H1 (cell line): ENCODE measurements around the gene MPC1. TPM values are rescaled to one million over a fixed set of nuclear protein-coding genes. Genes with fewer than 3 reads are reported as not detected.

ENCODE experiments used
- CTCF ChIA-PET: fragments of 300-600 bp; sonication (Branson Sonifier 250); formaldehyde crosslinking; loops from one replicate; lab custom pipeline; 2021; ENCODE audit not compliant: partially characterized antibody; lab: Charles Lee
- POLR2A ChIA-PET: fragments of 300-600 bp; sonication (Branson Sonifier 250); formaldehyde crosslinking; loops from one replicate; lab custom pipeline; 2021; ENCODE audit warnings: inconsistent platforms; ENCODE audit not compliant: partially characterized antibody; lab: Charles Lee
- DNase-seq, 2 experiments: peaks; one replicate each; pipeline versions ENCODE4 v3.0.0 to v3.0.0-alpha.2; 2010 to 2022; ENCODE audit warnings: low spot score in 2 of 2, low read depth in 1 of 2, mixed read lengths in 1 of 2
- FAIRE-seq: peaks from 2 replicates; lab custom pipeline; 2011; peaks lifted over from hg19 to GRCh38; lab: Jason Lieb, UNC
- H2AFZ ChIP-seq: 2 replicates; pipeline ENCODE4 v1.8.1; 2012; ENCODE audit warnings: low read length, inconsistent platforms
- H2AK5ac ChIP-seq: 2 replicates; pipeline ENCODE4 v1.6.1; 2013; ENCODE audit warnings: low read depth, low read length
- H2BK120ac ChIP-seq: replicated peaks from 2 replicates; pipeline ENCODE3; 2013; ENCODE audit warnings: low read depth, low read length, inconsistent platforms
- H2BK12ac ChIP-seq: 2 replicates; pipeline ENCODE4 v1.6.1; 2013; ENCODE audit warnings: low read depth, low read length
- H2BK15ac ChIP-seq: 2 replicates; pipeline ENCODE4 v1.6.1; 2013; ENCODE audit warnings: low read length
- H2BK20ac ChIP-seq: 2 replicates; pipeline ENCODE4 v1.6.1; 2013; ENCODE audit warnings: low read length
- H2BK5ac ChIP-seq: 2 replicates; pipeline ENCODE4 v1.6.1; 2013; ENCODE audit warnings: low read depth, low read length
- H3K14ac ChIP-seq: 2 replicates; pipeline ENCODE4 v1.6.1; 2013; ENCODE audit warnings: inconsistent platforms; ENCODE audit not compliant: insufficient read length
- H3K18ac ChIP-seq: 2 replicates; pipeline ENCODE4 v1.6.1; 2013; ENCODE audit warnings: low read length; ENCODE audit errors: extremely low read depth
- H3K23ac ChIP-seq: 2 replicates; pipeline ENCODE4 v1.6.1; 2013; ENCODE audit warnings: inconsistent platforms; ENCODE audit not compliant: insufficient read length
- H3K23me2 ChIP-seq: 2 replicates; pipeline ENCODE4 v1.6.1; 2013; ENCODE audit warnings: low read depth, low read length
- H3K27ac ChIP-seq: 2 replicates; pipeline ENCODE4 v1.6.1; 2011; ENCODE audit warnings: low read depth, low read length, inconsistent platforms
- H3K27me3 ChIP-seq, 4 experiments: replicated peaks in 1 of 4; 1 replicate in 1 of 4; 2 replicates in 3 of 4; pipeline versions ENCODE4 v1.6.1 to v1.8.1; 2011 to 2013; ENCODE audit warnings: low read length in 3 of 4, mild to moderate bottlenecking in 3 of 4, inconsistent platforms in 2 of 4, mixed read lengths in 2 of 4, moderate library complexity in 1 of 4; ENCODE audit not compliant: control insufficient read depth in 3 of 4, insufficient read depth in 3 of 4; ENCODE audit errors: extremely low read depth in 1 of 4
- H3K36me3 ChIP-seq, 4 experiments: 2 replicates each; pipeline versions ENCODE4 v1.6.1 to v1.8.1; 2011 to 2013; ENCODE audit warnings: mild to moderate bottlenecking in 4 of 4, low read length in 3 of 4, moderate library complexity in 2 of 4, control low read depth in 1 of 4, inconsistent platforms in 1 of 4; ENCODE audit not compliant: insufficient read depth in 4 of 4, control insufficient read depth in 2 of 4
- H3K4ac ChIP-seq: replicated peaks from 2 replicates; pipeline ENCODE3; 2013; ENCODE audit warnings: low read length, low read depth, mixed read lengths, inconsistent platforms; ENCODE audit not compliant: insufficient read length
- H3K4me1 ChIP-seq, 4 experiments: replicated peaks in 1 of 4; 1 replicate in 1 of 4; 2 replicates in 3 of 4; pipeline versions ENCODE4 v1.6.1 to v1.8.1; 2011 to 2013; ENCODE audit warnings: low read length in 3 of 4, inconsistent platforms in 2 of 4, mixed read lengths in 1 of 4; ENCODE audit not compliant: insufficient read depth in 4 of 4, control insufficient read depth in 3 of 4
- H3K4me2 ChIP-seq, 2 experiments: 2 replicates each; pipeline versions ENCODE4 v1.6.1 to v1.8.1; 2011 to 2013; ENCODE audit warnings: low read depth in 2 of 2, low read length in 2 of 2, control low read depth in 1 of 2, inconsistent platforms in 1 of 2, mild to moderate bottlenecking in 1 of 2; ENCODE audit not compliant: insufficient read depth in 1 of 2
- H3K4me3 ChIP-seq, 4 experiments: fragments of 200-600, 300-600 bp in 1 of 4; sonication (generic), shearing (Covaris generic), sonication (Bioruptor Twin) in 1 of 4; 2 replicates each; pipeline versions ENCODE4 v1.5.1 to v1.8.1; 2011 to 2016; ENCODE audit warnings: low read length in 4 of 4, low read depth in 3 of 4, control low read depth in 2 of 4, inconsistent platforms in 2 of 4, mild to moderate bottlenecking in 2 of 4, mixed read lengths in 1 of 4, moderate library complexity in 1 of 4; ENCODE audit not compliant: insufficient read depth in 2 of 4; ENCODE audit errors: extremely low read depth in 1 of 4
- H3K56ac ChIP-seq: replicated peaks from 2 replicates; pipeline ENCODE3; 2013; ENCODE audit warnings: low read depth, mild to moderate bottlenecking, mixed read lengths, low read length, inconsistent platforms; ENCODE audit not compliant: insufficient read length
- H3K79me1 ChIP-seq: 2 replicates; pipeline ENCODE4 v1.6.1; 2013; ENCODE audit warnings: low read depth, low read length, control low read depth
- H3K79me2 ChIP-seq, 2 experiments: 2 replicates each; pipeline versions ENCODE4 v1.6.1 to v1.8.1; 2012 to 2013; ENCODE audit warnings: low read length in 2 of 2, mild to moderate bottlenecking in 2 of 2, inconsistent platforms in 1 of 2; ENCODE audit not compliant: insufficient read depth in 2 of 2, control insufficient read depth in 1 of 2
- H3K9ac ChIP-seq, 4 experiments: replicated peaks in 1 of 4; 1 replicate in 1 of 4; 2 replicates in 3 of 4; pipeline versions ENCODE4 v1.6.1 to v1.8.1; 2011 to 2013; ENCODE audit warnings: low read depth in 3 of 4, low read length in 3 of 4, control low read depth in 2 of 4, mild to moderate bottlenecking in 2 of 4, moderate library complexity in 2 of 4, inconsistent platforms in 1 of 4; ENCODE audit errors: extremely low read depth in 1 of 4
- H3K9me3 ChIP-seq, 2 experiments: 2 replicates each; pipeline versions ENCODE4 v1.6.1 to v1.8.1; 2012 to 2013; ENCODE audit warnings: mild to moderate bottlenecking in 2 of 2, moderate library complexity in 2 of 2, control low read depth in 1 of 2, inconsistent platforms in 1 of 2, low read depth in 1 of 2, low read length in 1 of 2, mixed read lengths in 1 of 2; ENCODE audit not compliant: insufficient read depth in 2 of 2
- H4K20me1 ChIP-seq, 2 experiments: replicated peaks in 1 of 2; 2 replicates each; pipeline versions ENCODE3 to v1.8.1; 2011 to 2013; ENCODE audit warnings: inconsistent platforms in 2 of 2, low read length in 2 of 2, mild to moderate bottlenecking in 1 of 2; ENCODE audit not compliant: insufficient read depth in 2 of 2, control insufficient read depth in 1 of 2
- H4K5ac ChIP-seq: 2 replicates; pipeline ENCODE4 v1.6.1; 2013; ENCODE audit warnings: low read length, low read depth, mixed read lengths, inconsistent platforms; ENCODE audit not compliant: insufficient read length
- H4K8ac ChIP-seq: 2 replicates; pipeline ENCODE4 v1.8.0; 2013; ENCODE audit warnings: mild to moderate bottlenecking, moderate library complexity, low read length, inconsistent platforms; ENCODE audit not compliant: insufficient read depth; ENCODE audit errors: extremely low read depth
- H4K91ac ChIP-seq: replicated peaks from 2 replicates; pipeline ENCODE3; 2013; ENCODE audit warnings: low read length, mixed read lengths, inconsistent platforms; ENCODE audit not compliant: insufficient read length
- ASH2L ChIP-seq: fragments of 200-600, 300-600 bp; sonication (generic); IDR thresholded peaks from one replicate; pipeline ENCODE4 v1.7.1; 2017; ENCODE audit warnings: low read length
- BACH1 ChIP-seq: IDR thresholded peaks from 2 replicates; pipeline ENCODE4 v1.6.1; 2012; ENCODE audit warnings: low read length, improper control_type of control experiment
- BRCA1 ChIP-seq: IDR thresholded peaks from 2 replicates; pipeline ENCODE4 v1.6.1; 2012; ENCODE audit warnings: low read depth, low read length, improper control_type of control experiment
- CHD1 ChIP-seq: IDR thresholded peaks from 2 replicates; pipeline ENCODE4 v1.6.1; 2012; ENCODE audit warnings: low read depth, low read length, improper control_type of control experiment
- E2F6 ChIP-seq: IDR thresholded peaks from 2 replicates; pipeline ENCODE4 v1.6.1; 2012; ENCODE audit warnings: inconsistent platforms
- GABPA ChIP-seq: IDR thresholded peaks from 2 replicates; pipeline ENCODE4 v1.6.1; 2011; ENCODE audit warnings: mild to moderate bottlenecking, low read length, moderate library complexity, borderline replicate concordance; ENCODE audit not compliant: insufficient read depth
- NRF1 ChIP-seq: IDR thresholded peaks from 2 replicates; pipeline ENCODE4 v1.6.1; 2011; ENCODE audit warnings: mild to moderate bottlenecking, low read depth, low read length, improper control_type of control experiment
- RAD21 ChIP-seq, 2 experiments: IDR thresholded peaks in 1 of 2; conservative IDR thresholded peaks in 1 of 2; 2 replicates each; pipeline ENCODE4 v1.6.1; 2011; ENCODE audit warnings: low read depth in 2 of 2, low read length in 2 of 2, improper control_type of control experiment in 1 of 2, inconsistent platforms in 1 of 2, mild to moderate bottlenecking in 1 of 2, moderate library complexity in 1 of 2
- RBBP5 ChIP-seq: IDR thresholded peaks from 2 replicates; pipeline ENCODE4 v1.7.1; 2012; ENCODE audit warnings: low read depth, mild to moderate bottlenecking, inconsistent platforms, low read length, moderate library complexity, borderline replicate concordance
- RNF2 ChIP-seq: fragments of 200-900, 300-1000 bp; sonication (generic); IDR thresholded peaks from 2 replicates; pipeline ENCODE4 v1.7.1; 2016; ENCODE audit warnings: borderline replicate concordance, low read depth, mild to moderate bottlenecking, antibody characterized with exemption, low read length; ENCODE audit not compliant: poor library complexity, severe bottlenecking; ENCODE audit errors: missing control alignments
- SIN3A ChIP-seq, 2 experiments: IDR thresholded peaks in 1 of 2; conservative IDR thresholded peaks in 1 of 2; 2 replicates each; pipeline ENCODE4 v1.6.1; 2011 to 2012; ENCODE audit warnings: low read length in 2 of 2, improper control_type of control experiment in 1 of 2, low read depth in 1 of 2, mild to moderate bottlenecking in 1 of 2
- YY1 ChIP-seq: IDR thresholded peaks from 2 replicates; pipeline ENCODE4 v1.6.1; 2011; ENCODE audit warnings: low read depth, mild to moderate bottlenecking, low read length
- WGBS, 2 experiments: shearing (Covaris generic) in 1 of 2; methylation state at CpG; one replicate each; pipeline versions ENCODE4 v1.1.6 to v1.1.7; 2013 to 2015; ENCODE audit warnings: low lambda C conversion rate in 2 of 2, mixed read lengths in 2 of 2, inconsistent platforms in 1 of 2, low coverage in 1 of 2, missing lambda C conversion rate in 1 of 2; ENCODE audit not compliant: insufficient replicate concordance in 2 of 2, insufficient coverage in 1 of 2, insufficient read length in 1 of 2; ENCODE audit errors: extremely low coverage in 1 of 2, missing lambda C conversion rate in 1 of 2; 5-methylcytosine and 5-hydroxymethylcytosine counted together
- polyA plus RNA-seq, 7 experiments: library from polyadenylated mRNA; depleted of rRNA in 3 of 7; stranded (reverse) in 5 of 7; unstranded in 2 of 7; fragments of >200 nt in 5 of 7; fragments of 200-250 nt in 2 of 7; gene quantifications; 1 replicate in 5 of 7; 2 replicates in 1 of 7; 4 replicates in 1 of 7; pipeline versions ENCODE4 v1.2.1 to v1.2.3, GENCODE V29; 2011 to 2013; ENCODE audit warnings: missing spikeins in 2 of 7, mixed read lengths in 2 of 7
- total RNA-seq: library from RNA; stranded (reverse); fragmentation: NEBNext Ultra II Directional; extraction: Animal tissue kit (Norgen Biotek cat#: 25700); gene quantifications from 2 replicates; pipeline ENCODE4 v1.2.1, GENCODE V29; 2021

The MPC1 gene
- total and polyA plus RNA-seq, 2 of the 8 experiments (the other 6 are each of a cell fraction or from before 2014, with no cell fraction given), result 10.2 to 12.6 TPM

- no peak overlapping the region for H4K8ac ChIP-seq
- no peak overlapping the region for H2AK5ac ChIP-seq
- WGBS, 2 experiments, result 44% methylated on average over 2 of the region's 2 CpGs; no CpG with 5 or more reads in 1 of the 2 experiments
- H4K20me1 ChIP-seq, result peaks cover 0 to 3% of the 10 kb centered on the region in 2 experiments
- DNase-seq, result no peak
- no peak overlapping the region for H3K23ac ChIP-seq
- H3K14ac ChIP-seq, result no peak overlapping the region
- H2BK15ac ChIP-seq, result no peak overlapping the region
- H3K4me1 ChIP-seq, result peaks cover 0 to 4% (median 1%) of the 10 kb centered on the region in 4 experiments; a peak in 3 of 7 replicates
- peaks cover 5% of the 10 kb centered on the region for H3K23me2 ChIP-seq
- 0 out of 4 replicates have a peak, but pooled peaks cover 0 to 4% of the 10 kb centered on the region in 2 experiments for H3K79me2 ChIP-seq
- no peaks in the 10 kb centered on the region for H3K27me3 ChIP-seq
- H2AFZ ChIP-seq, result no peak overlapping the region
- H2BK12ac ChIP-seq, result no peak overlapping the region
- no peak overlapping the region for H4K5ac ChIP-seq
- no peaks in the 10 kb centered on the region for H3K9me3 ChIP-seq
- no peak overlapping the region for H2BK20ac ChIP-seq
- no peaks in the 10 kb centered on the region; the same call in 1 of the 2 replicates for H3K79me1 ChIP-seq
- POLR2A ChIA-PET, result interaction anchor here (0.9 to 1.5 kb wide), 4 partner anchors 13 to 58 kb away, joined by 3 to 4 read pairs (median 4); no protein-coding TSS in a partner anchor
- no peak overlapping the region for H3K18ac ChIP-seq
- H3K4me2 ChIP-seq, result no peak overlapping the region
- H3K9ac ChIP-seq, result no peak overlapping the region
- no peak overlapping the region for H3K27ac ChIP-seq
- H4K91ac ChIP-seq, result no peak overlapping the region
- no peak overlapping the region for H2BK120ac ChIP-seq
- no peak for FAIRE-seq
- no peak for TF ChIP-seq RAD21 (IDR thresholded peaks at IDR 0.05 in 1 of 2, conservative IDR thresholded peaks at IDR 0.05 in 1 of 2; ENCODE audit: low read depth in 2 of 2, low read length in 2 of 2)
- TF ChIP-seq GABPA, result no peak
- TF ChIP-seq E2F6, result no peak
- no peak for TF ChIP-seq BRCA1
- TF ChIP-seq BACH1, result no peak
- TF ChIP-seq ASH2L, result no peak
- TF ChIP-seq SIN3A (conservative IDR thresholded peaks at IDR 0.05 in 1 of 2, IDR thresholded peaks at IDR 0.05 in 1 of 2; ENCODE audit: low read depth in 1 of 2, low read length in 2 of 2), result no peak
- TF ChIP-seq RNF2, result no peak
- no peak for TF ChIP-seq RBBP5
- no peak for TF ChIP-seq CHD1
- no peak for TF ChIP-seq NRF1
- no peak for TF ChIP-seq YY1
- H2BK5ac ChIP-seq, result no peak overlapping the region
- CTCF ChIA-PET, result interaction anchor here (0.8 to 6.4 kb wide), 6 partner anchors 21 to 102 kb away, joined by 3 to 88 read pairs (median 7); partner anchors contain the start of gene PRR18
- H3K56ac ChIP-seq, result no peak overlapping the region
- no peaks in the 10 kb centered on the region for H3K36me3 ChIP-seq
- no peak overlapping the region for H3K4ac ChIP-seq
- H3K4me3 ChIP-seq, result no peak overlapping the region
Observed at GRCh38 chr6:166377721-166378120, 5.0 kb downstream of the MPC1 start.
